Measurements from ENCODE around the gene SSR2. TPM values are rescaled to one million over a fixed set of nuclear protein-coding genes. Genes with fewer than 3 reads are reported as not detected.

Gene SSR2
- total and polyA plus RNA-seq, 2 experiments from 2014 or later: 136 to 291 TPM

DNA sequence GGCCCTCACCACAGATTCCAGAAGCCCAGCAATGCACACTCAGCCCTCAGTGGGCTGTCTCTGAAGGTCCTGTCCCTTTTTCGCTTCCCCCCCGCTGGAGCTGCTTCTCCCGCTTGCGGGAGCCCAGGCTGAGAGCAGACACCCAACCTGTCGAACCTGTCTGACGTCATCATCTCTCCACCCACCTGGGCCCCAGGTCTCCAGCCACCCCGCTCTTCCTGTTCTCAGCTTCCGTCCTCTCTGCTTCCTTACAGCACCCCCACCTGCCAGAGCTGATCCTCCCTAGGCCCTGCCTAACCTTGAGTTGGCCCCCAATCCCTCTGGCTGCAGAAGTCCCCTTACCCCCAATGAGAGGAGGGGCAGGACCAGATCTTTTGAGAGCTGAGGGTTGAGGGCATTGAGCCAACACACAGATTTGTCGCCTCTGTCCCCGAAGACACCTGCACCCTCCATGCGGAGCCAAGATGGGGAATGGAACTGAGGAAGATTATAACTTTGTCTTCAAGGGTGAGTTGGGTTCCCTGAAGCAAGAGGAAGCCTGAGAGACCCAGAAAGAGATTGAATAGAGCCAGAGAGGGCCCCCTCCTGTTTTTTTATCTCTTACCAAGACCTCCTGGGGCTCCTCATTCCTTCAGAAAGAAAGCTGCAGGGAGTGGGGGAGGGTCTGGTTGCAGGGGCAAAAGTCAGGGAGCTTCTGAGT, 40.3 kb upstream of the SSR2 start, which contains the start of gene RAB25:
TSS of gene RAB25 (plus strand) at position 224 of the 700 bp plus-strand sequence. CDS start at position 465, 241 bp downstream.
- peak within 1 kb of the TSS; percentile 88 for H3K4me3 Mint-ChIP-seq
- Histone ChIP-seq H3K9me2 (ENCODE audit: insufficient read depth) (no peaks in the 10 kb centered on the region), H4K20me1 (replicated peaks; ENCODE audit: insufficient read depth) (peaks cover 9% of the 10 kb centered on the region), H3K4me2 (peak within 1 kb of the TSS; percentile 85), H3K27ac (ENCODE audit: low read depth) (peak within 1 kb of the TSS; percentile 99), H3K4me3 (peak within 1 kb of the TSS; percentile 59), H2AFZ (peak within 1 kb of the TSS; percentile 88), H3F3A (replicated peaks; ENCODE audit: low read depth) (peaks cover 28% of the 10 kb centered on the region), H3K27me3 (ENCODE audit: insufficient read depth) (peaks cover 7% of the 10 kb centered on the region; the same call in 1 of the 2 replicates), H3K36me3 (ENCODE audit: insufficient read depth) (no peaks in the 10 kb centered on the region), H3K4me1 (ENCODE audit: insufficient read depth) (peaks cover 18% of the 10 kb centered on the region), H3K79me2 (replicated peaks; ENCODE audit: insufficient read depth) (peaks cover 9% of the 10 kb centered on the region; the same call in 1 of the 2 replicates)
- no peaks in the 10 kb centered on the region for H3K9me3 Mint-ChIP-seq
- H3K36me3 Mint-ChIP-seq (ENCODE audit: low read depth): peaks cover 22% of the 10 kb centered on the region
- H3K27me3 Mint-ChIP-seq (ENCODE audit: insufficient read depth, low read depth, poor library complexity): peaks cover 13% of the 10 kb centered on the region
- TF ChIP-seq POLR2AphosphoS5 (IDR thresholded peaks at IDR 0.05; ENCODE audit: low read depth) (peak; percentile 68), JUNB (IDR thresholded peaks at IDR 0.05; ENCODE audit: unreplicated experiment) (no peak), CREB1 (CRISPR knock-in tag; IDR thresholded peaks at IDR 0.05; ENCODE audit: low read depth) (peak; percentile 94), ZNF331 (CRISPR knock-in tag; IDR thresholded peaks at IDR 0.05; ENCODE audit: low read depth) (no peak)
- TF ChIP-seq, protein P1, sequence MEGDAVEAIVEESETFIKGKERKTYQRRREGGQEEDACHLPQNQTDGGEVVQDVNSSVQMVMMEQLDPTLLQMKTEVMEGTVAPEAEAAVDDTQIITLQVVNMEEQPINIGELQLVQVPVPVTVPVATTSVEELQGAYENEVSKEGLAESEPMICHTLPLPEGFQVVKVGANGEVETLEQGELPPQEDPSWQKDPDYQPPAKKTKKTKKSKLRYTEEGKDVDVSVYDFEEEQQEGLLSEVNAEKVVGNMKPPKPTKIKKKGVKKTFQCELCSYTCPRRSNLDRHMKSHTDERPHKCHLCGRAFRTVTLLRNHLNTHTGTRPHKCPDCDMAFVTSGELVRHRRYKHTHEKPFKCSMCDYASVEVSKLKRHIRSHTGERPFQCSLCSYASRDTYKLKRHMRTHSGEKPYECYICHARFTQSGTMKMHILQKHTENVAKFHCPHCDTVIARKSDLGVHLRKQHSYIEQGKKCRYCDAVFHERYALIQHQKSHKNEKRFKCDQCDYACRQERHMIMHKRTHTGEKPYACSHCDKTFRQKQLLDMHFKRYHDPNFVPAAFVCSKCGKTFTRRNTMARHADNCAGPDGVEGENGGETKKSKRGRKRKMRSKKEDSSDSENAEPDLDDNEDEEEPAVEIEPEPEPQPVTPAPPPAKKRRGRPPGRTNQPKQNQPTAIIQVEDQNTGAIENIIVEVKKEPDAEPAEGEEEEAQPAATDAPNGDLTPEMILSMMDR (conservative IDR thresholded peaks at IDR 0.05; ENCODE audit: low read depth in 2 of 2): peak in 1 of 2 experiments; percentile 29; a peak in 1 of 4 replicates
- TF ChIP-seq, protein P2, sequence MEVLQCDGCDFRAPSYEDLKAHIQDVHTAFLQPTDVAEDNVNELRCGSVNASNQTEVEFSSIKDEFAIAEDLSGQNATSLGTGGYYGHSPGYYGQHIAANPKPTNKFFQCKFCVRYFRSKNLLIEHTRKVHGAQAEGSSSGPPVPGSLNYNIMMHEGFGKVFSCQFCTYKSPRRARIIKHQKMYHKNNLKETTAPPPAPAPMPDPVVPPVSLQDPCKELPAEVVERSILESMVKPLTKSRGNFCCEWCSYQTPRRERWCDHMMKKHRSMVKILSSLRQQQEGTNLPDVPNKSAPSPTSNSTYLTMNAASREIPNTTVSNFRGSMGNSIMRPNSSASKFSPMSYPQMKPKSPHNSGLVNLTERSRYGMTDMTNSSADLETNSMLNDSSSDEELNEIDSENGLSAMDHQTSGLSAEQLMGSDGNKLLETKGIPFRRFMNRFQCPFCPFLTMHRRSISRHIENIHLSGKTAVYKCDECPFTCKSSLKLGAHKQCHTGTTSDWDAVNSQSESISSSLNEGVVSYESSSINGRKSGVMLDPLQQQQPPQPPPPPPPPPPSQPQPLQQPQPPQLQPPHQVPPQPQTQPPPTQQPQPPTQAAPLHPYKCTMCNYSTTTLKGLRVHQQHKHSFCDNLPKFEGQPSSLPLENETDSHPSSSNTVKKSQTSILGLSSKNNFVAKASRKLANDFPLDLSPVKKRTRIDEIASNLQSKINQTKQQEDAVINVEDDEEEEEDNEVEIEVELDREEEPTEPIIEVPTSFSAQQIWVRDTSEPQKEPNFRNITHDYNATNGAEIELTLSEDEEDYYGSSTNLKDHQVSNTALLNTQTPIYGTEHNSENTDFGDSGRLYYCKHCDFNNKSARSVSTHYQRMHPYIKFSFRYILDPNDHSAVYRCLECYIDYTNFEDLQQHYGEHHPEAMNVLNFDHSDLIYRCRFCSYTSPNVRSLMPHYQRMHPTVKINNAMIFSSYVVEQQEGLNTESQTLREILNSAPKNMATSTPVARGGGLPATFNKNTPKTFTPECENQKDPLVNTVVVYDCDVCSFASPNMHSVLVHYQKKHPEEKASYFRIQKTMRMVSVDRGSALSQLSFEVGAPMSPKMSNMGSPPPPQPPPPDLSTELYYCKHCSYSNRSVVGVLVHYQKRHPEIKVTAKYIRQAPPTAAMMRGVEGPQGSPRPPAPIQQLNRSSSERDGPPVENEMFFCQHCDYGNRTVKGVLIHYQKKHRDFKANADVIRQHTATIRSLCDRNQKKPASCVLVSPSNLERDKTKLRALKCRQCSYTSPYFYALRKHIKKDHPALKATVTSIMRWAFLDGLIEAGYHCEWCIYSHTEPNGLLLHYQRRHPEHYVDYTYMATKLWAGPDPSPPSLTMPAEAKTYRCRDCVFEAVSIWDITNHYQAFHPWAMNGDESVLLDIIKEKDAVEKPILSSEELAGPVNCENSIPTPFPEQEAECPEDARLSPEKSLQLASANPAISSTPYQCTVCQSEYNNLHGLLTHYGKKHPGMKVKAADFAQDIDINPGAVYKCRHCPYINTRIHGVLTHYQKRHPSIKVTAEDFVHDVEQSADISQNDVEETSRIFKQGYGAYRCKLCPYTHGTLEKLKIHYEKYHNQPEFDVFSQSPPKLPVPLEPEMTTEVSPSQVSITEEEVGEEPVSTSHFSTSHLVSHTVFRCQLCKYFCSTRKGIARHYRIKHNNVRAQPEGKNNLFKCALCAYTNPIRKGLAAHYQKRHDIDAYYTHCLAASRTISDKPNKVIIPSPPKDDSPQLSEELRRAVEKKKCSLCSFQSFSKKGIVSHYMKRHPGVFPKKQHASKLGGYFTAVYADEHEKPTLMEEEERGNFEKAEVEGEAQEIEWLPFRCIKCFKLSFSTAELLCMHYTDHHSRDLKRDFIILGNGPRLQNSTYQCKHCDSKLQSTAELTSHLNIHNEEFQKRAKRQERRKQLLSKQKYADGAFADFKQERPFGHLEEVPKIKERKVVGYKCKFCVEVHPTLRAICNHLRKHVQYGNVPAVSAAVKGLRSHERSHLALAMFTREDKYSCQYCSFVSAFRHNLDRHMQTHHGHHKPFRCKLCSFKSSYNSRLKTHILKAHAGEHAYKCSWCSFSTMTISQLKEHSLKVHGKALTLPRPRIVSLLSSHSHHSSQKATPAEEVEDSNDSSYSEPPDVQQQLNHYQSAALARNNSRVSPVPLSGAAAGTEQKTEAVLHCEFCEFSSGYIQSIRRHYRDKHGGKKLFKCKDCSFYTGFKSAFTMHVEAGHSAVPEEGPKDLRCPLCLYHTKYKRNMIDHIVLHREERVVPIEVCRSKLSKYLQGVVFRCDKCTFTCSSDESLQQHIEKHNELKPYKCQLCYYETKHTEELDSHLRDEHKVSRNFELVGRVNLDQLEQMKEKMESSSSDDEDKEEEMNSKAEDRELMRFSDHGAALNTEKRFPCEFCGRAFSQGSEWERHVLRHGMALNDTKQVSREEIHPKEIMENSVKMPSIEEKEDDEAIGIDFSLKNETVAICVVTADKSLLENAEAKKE (CRISPR knock-in tag; IDR thresholded peaks at IDR 0.05): 0 out of 2 replicates have a peak, but pooled peaks have one; percentile 8
- TF ChIP-seq, protein P3, sequence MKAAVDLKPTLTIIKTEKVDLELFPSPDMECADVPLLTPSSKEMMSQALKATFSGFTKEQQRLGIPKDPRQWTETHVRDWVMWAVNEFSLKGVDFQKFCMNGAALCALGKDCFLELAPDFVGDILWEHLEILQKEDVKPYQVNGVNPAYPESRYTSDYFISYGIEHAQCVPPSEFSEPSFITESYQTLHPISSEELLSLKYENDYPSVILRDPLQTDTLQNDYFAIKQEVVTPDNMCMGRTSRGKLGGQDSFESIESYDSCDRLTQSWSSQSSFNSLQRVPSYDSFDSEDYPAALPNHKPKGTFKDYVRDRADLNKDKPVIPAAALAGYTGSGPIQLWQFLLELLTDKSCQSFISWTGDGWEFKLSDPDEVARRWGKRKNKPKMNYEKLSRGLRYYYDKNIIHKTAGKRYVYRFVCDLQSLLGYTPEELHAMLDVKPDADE (IDR thresholded peaks at IDR 0.05): peak; percentile 39; the same call in 1 of the 2 replicates
- DNase-seq (ENCODE audit: low spot score) (peak; percentile 96), ATAC-seq (peak; percentile 80)
- peaks cover 40% of the 10 kb centered on the region for H3K4me1 Mint-ChIP-seq
- peak within 1 kb of the TSS; percentile 98 for H3K27ac Mint-ChIP-seq
